GM20000 (cell line): Measurements from ENCODE around the gene ATP2A1.

ENCODE experiments used
- DNase-seq: peaks from one replicate; pipeline ENCODE4 v3.0.0; 2012; ENCODE audit warnings: low spot score
- TF ChIP-seq, protein P1 (sequence below): IDR thresholded peaks from 2 replicates; pipeline ENCODE4 v1.5.1; 2012; ENCODE audit warnings: mild to moderate bottlenecking, control low read depth; ENCODE audit errors: extremely low read depth, missing control alignments

ATP2A1 gene

GRCh38 chr16:28943281-28943680 is 65.0 kb downstream of the ATP2A1 start:
- TF ChIP-seq, protein P1, sequence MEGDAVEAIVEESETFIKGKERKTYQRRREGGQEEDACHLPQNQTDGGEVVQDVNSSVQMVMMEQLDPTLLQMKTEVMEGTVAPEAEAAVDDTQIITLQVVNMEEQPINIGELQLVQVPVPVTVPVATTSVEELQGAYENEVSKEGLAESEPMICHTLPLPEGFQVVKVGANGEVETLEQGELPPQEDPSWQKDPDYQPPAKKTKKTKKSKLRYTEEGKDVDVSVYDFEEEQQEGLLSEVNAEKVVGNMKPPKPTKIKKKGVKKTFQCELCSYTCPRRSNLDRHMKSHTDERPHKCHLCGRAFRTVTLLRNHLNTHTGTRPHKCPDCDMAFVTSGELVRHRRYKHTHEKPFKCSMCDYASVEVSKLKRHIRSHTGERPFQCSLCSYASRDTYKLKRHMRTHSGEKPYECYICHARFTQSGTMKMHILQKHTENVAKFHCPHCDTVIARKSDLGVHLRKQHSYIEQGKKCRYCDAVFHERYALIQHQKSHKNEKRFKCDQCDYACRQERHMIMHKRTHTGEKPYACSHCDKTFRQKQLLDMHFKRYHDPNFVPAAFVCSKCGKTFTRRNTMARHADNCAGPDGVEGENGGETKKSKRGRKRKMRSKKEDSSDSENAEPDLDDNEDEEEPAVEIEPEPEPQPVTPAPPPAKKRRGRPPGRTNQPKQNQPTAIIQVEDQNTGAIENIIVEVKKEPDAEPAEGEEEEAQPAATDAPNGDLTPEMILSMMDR, result no peak
- no peak for DNase-seq

GRCh38 chr16:28946681-28947080 is 68.4 kb downstream of the ATP2A1 start:
- TF ChIP-seq, protein P1, result no peak
- DNase-seq, result no peak

- TF ChIP-seq, protein P1, result no peak
Measured at GRCh38 chr16:28950648-28951409, 72.5 kb downstream of the ATP2A1 start, which contains the start of gene NFATC2IP. Gene NFATC2IP, plus strand, starts transcription at chr16:28950937. Its CDS starts 75 bp downstream, at chr16:28951012.

DNA sequence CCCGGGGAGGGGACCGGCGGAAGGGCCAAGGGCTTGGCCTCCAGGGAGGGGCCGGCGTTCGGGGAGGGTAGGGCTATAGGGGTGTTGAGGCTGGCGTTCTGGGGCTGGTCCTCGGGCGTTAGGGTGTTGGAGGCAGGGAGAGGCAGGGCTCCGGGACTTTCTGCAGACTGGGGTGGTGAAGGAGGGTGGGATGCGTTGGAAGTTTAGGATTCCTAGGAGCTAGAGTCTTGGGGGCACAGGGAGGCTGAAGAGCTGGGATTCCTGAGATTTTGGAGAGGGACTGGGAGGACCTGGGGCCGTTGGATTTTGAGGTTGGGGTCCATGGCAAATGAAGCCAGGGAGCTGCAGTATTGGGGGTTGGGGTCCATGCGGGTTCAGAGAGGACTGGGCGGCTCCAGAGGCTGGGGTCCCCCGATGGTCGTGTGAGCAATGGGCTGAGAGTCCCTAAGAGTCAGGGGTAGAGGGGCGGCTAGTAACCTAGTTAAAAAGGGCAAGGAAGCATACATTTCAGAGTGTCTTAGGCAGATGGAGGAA is 73.2 kb downstream of the ATP2A1 start:
- DNase-seq, result no peak
- TF ChIP-seq, protein P1, result no peak

More at GRCh38 chr16:28950648-28951409, 72.5 kb downstream of the ATP2A1 start, which contains the start of gene NFATC2IP:
- peak; percentile 99 for DNase-seq
